ENCODE data around the gene CLEC9A. TPM values are rescaled to one million over a fixed set of nuclear protein-coding genes. Genes with fewer than 3 reads are reported as not detected.

Gene CLEC9A
- total and polyA plus RNA-seq, 2 of the 8 experiments (the other 6 are each of a cell fraction or from before 2014, with no cell fraction given), result not detected

DNA sequence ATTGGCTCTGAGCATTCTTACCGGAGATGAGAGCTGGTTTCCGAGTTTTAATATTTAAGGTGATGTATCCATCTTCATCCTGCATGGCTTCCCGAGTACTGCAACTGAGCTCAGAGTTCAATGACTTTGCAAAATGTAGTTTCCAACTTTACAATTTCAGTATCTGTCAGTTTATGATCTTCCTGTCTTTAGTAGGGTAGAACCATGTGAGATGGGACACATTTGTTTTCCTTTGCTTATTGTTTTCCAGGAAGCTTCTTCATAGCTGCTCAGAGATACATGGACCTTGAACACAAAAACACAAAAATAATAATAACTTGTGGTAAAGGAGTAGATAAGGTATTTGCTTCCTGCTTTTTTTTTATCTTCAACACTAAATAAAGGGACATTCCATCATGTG is 31.5 kb upstream of the CLEC9A start, which contains the start of gene CLEC1B (continued):
- TF ChIP-seq MAX (IDR thresholded peaks at IDR 0.05), result no peak
- TF ChIP-seq TBP (IDR thresholded peaks at IDR 0.05; ENCODE audit: low read depth, low read length), result no peak
- TF ChIP-seq HDAC2 (IDR thresholded peaks at IDR 0.05; ENCODE audit: borderline replicate concordance in 1 of 2, low read depth in 2 of 2, low read length in 2 of 2), result no peak
- no peak for TF ChIP-seq SUZ12 (IDR thresholded peaks at IDR 0.05; ENCODE audit: low read length)
- TF ChIP-seq KDM4A (IDR thresholded peaks at IDR 0.05; ENCODE audit: low read depth, low read length, severe bottlenecking), result no peak
